Gastrocnemius medialis (tissue), 4 donors: ENCODE results near the gene KCNQ2. TPM values are rescaled to one million over a fixed set of nuclear protein-coding genes. Genes with fewer than 3 reads are reported as not detected.

Experiments used
- ATAC-seq, 2 donors: fragments of 150-250 bp; one replicate each; pipeline ENCODE4 v1.9.1; 2016
- DNase-seq, 2 donors: peaks; one replicate each; pipeline ENCODE4 v3.0.0-alpha.2; 2019
- H3K27ac ChIP-seq, 4 donors: fragments of 200-600 bp; sonication (generic); 1 replicate in 1 of 4; 2 replicates in 3 of 4; pipeline ENCODE4 v1.5.1; 2016 to 2018; ENCODE audit warnings: mild to moderate bottlenecking in 2 of 4, moderate library complexity in 1 of 4
- H3K27me3 ChIP-seq, 3 donors: fragments of 200-600 bp; sonication (generic) in 2 of 3; 1 replicate in 1 of 3; 2 replicates in 2 of 3; pipeline versions ENCODE4 v1.5.1 to v1.6.0; 2016 to 2019; ENCODE audit warnings: mild to moderate bottlenecking in 1 of 3, moderate library complexity in 1 of 3
- H3K36me3 ChIP-seq, 2 donors: fragments of 200-600 bp; sonication (generic) in 1 of 2; one replicate each; pipeline ENCODE4 v1.5.1; 2017 to 2018
- H3K4me1 ChIP-seq, 2 donors: fragments of 200-600 bp; sonication (generic) in 1 of 2; one replicate each; pipeline ENCODE4 v1.5.1; 2016 to 2017; ENCODE audit warnings: mild to moderate bottlenecking in 2 of 2
- H3K4me3 ChIP-seq, 4 donors: fragments of 200-600 bp; sonication (generic) in 3 of 4; 1 replicate in 1 of 4; 2 replicates in 3 of 4; pipeline ENCODE4 v1.5.1; 2016 to 2019; ENCODE audit warnings: mild to moderate bottlenecking in 2 of 4
- H3K9me3 ChIP-seq, 3 donors: fragments of 200-600 bp; sonication (generic) in 2 of 3; 1 replicate in 1 of 3; 2 replicates in 2 of 3; pipeline ENCODE4 v1.5.1; 2016 to 2019
- POLR2A ChIP-seq, 2 donors: fragments of 450-650 bp; IDR thresholded peaks; one replicate each; pipeline ENCODE4 v1.6.1; 2017; ENCODE audit warnings: antibody characterized with exemption in 2 of 2, mild to moderate bottlenecking in 2 of 2, moderate library complexity in 2 of 2
- in situ Hi-C, 4 donors: fragments of 200-750 bp; cut with MboI; loops; one replicate each; pipeline versions ENCODE4 v1.15.0 to v1.8.0; 2017; ENCODE audit warnings: low sequenced_read_pairs in 4 of 4
- intact Hi-C: fragments of 100-400 bp; cut with DNase I; formaldehyde crosslinking; loops from one replicate; pipeline ENCODE4 v1.15.1; 2023; ENCODE audit warnings: low total_unique reads
- total RNA-seq, 4 donors: library from RNA; depleted of rRNA; stranded (reverse); fragments of >200 nt; gene quantifications; one replicate each; pipeline versions ENCODE4 v1.1.0 to v1.2.3, GENCODE V29; 2016
- TF ChIP-seq, protein P1 (sequence below), 5 experiments: fragments of 450-650 bp in 3 of 5; fragments of 200-600 bp in 2 of 5; sonication (generic) in 2 of 5; IDR thresholded peaks in 4 of 5; conservative IDR thresholded peaks in 1 of 5; 1 replicate in 4 of 5; 2 replicates in 1 of 5; pipeline ENCODE4 v1.5.1; 2016 to 2019; ENCODE audit warnings: antibody characterized with exemption in 5 of 5, mild to moderate bottlenecking in 3 of 5, moderate library complexity in 3 of 5

Gene KCNQ2
- total RNA-seq, 4 donors from 2014 or later: not detected

GRCh38 chr20:63408684-63409046 is 63.8 kb downstream of the KCNQ2 start:
- Histone ChIP-seq H3K9me3 (no peaks in the 10 kb centered on the region), H3K4me3 (no peak overlapping the region), H3K36me3 (no peaks in the 10 kb centered on the region), H3K27me3 (peaks cover 18 to 29% (median 24%) of the 10 kb centered on the region in 3 donors), H3K27ac (no peak overlapping the region), H3K4me1 (no peaks in the 10 kb centered on the region)
- intact Hi-C loops: no loop called here
- no peak for DNase-seq
- no peak for ATAC-seq
- in situ Hi-C loops: no loop called here
- no peak for TF ChIP-seq POLR2A (IDR thresholded peaks at IDR 0.05)
- TF ChIP-seq, protein P1, sequence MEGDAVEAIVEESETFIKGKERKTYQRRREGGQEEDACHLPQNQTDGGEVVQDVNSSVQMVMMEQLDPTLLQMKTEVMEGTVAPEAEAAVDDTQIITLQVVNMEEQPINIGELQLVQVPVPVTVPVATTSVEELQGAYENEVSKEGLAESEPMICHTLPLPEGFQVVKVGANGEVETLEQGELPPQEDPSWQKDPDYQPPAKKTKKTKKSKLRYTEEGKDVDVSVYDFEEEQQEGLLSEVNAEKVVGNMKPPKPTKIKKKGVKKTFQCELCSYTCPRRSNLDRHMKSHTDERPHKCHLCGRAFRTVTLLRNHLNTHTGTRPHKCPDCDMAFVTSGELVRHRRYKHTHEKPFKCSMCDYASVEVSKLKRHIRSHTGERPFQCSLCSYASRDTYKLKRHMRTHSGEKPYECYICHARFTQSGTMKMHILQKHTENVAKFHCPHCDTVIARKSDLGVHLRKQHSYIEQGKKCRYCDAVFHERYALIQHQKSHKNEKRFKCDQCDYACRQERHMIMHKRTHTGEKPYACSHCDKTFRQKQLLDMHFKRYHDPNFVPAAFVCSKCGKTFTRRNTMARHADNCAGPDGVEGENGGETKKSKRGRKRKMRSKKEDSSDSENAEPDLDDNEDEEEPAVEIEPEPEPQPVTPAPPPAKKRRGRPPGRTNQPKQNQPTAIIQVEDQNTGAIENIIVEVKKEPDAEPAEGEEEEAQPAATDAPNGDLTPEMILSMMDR (IDR thresholded peaks at IDR 0.05 in 4 of 5, conservative IDR thresholded peaks at IDR 0.05 in 1 of 5): no peak

DNA sequence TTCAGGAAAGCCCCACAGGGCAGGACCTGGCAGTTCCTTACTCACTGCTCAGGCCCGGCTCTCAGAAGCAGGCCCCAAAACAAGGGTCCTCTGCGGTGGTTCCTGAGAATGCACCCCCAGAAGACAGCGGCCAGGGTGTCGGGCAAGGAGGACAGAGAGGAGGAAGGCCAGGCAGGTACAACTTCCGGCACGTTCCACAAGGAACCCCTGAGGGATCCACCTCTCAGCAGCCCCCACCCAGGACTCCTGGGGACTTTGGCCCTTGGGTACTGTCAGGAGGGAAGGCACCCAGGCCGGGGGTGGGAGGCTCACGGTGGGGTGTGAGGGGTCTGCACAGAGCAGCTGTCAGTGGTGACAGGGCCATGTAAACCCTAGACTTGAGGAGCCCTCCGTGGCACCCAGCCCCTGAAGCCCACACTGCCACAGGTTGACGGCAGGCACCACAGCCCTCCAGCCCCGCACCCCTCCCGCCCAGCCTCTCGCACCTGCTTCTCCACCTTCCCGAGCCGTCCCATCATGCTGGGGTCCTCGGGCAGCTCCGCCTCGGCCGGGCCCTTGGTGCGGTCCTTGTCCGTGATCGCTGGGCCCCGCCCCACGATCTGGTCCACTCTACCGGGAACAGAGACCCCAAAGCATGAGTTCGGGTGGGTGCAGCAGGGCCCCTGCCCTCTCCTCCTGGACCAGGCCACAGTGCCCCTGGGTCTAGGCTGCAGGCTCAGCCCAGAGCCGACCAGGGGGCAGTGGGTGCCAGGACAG is 64.3 kb downstream of the KCNQ2 start:
- no peaks in the 10 kb centered on the region for H3K9me3 ChIP-seq

DNA sequence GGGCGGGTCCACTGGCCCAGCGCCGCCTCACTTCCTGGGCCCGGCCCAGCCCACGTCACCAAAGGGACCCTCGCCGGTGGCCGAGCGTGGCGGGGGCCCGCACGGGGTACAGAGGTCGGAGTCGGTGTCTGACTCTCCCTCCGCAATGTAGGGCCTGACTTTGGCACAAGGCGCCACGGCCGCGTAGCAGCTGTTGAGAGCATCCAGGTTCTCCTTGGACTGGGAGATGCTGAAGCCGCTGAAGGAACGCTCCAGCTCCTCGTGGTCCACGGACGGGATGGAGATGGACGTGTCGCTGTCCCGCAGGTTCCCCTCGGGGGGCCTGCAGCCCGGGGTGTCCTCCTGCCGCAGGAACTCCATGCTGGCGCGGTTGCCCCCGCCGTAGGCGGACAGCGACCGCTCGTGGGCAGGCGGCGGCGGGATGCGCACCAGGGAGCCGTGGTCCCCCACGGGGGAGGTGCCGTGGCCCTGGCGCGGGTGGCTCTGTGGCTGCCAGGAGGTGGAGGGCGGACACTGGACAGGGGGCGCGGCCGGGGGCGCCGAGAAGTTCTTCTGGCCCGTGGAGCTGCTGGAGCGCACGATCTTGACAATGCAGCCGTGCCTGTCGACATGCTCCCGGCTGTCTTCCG is 65.7 kb downstream of the KCNQ2 start:
- DNase-seq (no peak), ATAC-seq (no peak)
- Histone ChIP-seq H3K4me3 (no peak overlapping the region), H3K36me3 (no peaks in the 10 kb centered on the region), H3K27me3 (peaks cover 15 to 19% (median 16%) of the 10 kb centered on the region in 3 donors), H3K27ac (no peak overlapping the region), H3K9me3 (no peaks in the 10 kb centered on the region), H3K4me1 (no peaks in the 10 kb centered on the region)
- intact Hi-C loops (no loop called here), in situ Hi-C loops (no loop called here)
- no peak for TF ChIP-seq POLR2A (IDR thresholded peaks at IDR 0.05)
- TF ChIP-seq, protein P1 (IDR thresholded peaks at IDR 0.05 in 4 of 5, conservative IDR thresholded peaks at IDR 0.05 in 1 of 5): no peak

More for the DNA sequence above, 64.3 kb downstream of the KCNQ2 start:
- Histone ChIP-seq H3K27ac (no peak overlapping the region), H3K27me3 (peaks cover 12 to 27% (median 24%) of the 10 kb centered on the region in 3 donors), H3K4me3 (no peak overlapping the region), H3K36me3 (no peaks in the 10 kb centered on the region), H3K4me1 (no peaks in the 10 kb centered on the region)
- in situ Hi-C loops (no loop called here), intact Hi-C loops (no loop called here)
- ATAC-seq (no peak), DNase-seq (no peak)
- TF ChIP-seq POLR2A (IDR thresholded peaks at IDR 0.05): no peak
- TF ChIP-seq, protein P1 (IDR thresholded peaks at IDR 0.05 in 4 of 5, conservative IDR thresholded peaks at IDR 0.05 in 1 of 5): no peak

- H3K9me3 ChIP-seq: no peaks in the 10 kb centered on the region
- no peak overlapping the region for H3K4me3 ChIP-seq
- intact Hi-C loops (no loop called here), in situ Hi-C loops (no loop called here)
- no peaks in the 10 kb centered on the region for H3K36me3 ChIP-seq
- DNase-seq (no peak), ATAC-seq (no peak)
- no peak for TF ChIP-seq POLR2A (IDR thresholded peaks at IDR 0.05)
- TF ChIP-seq, protein P1 (IDR thresholded peaks at IDR 0.05 in 4 of 5, conservative IDR thresholded peaks at IDR 0.05 in 1 of 5): no peak
- no peaks in the 10 kb centered on the region for H3K4me1 ChIP-seq
- H3K27me3 ChIP-seq: peaks cover 9 to 12% (median 11%) of the 10 kb centered on the region in 3 donors
- no peak overlapping the region for H3K27ac ChIP-seq
These were observed 66.4 kb downstream of the KCNQ2 start for GRCh38 chr20:63406011-63406410.
